ENCODE results near the gene DSC2.
"Not testable (repeated sequence)": the region's sequence is repeated elsewhere in the genome, so short reads cannot be mapped to it uniquely, and the experiment has no call there.

The DSC2 gene

GRCh38 chr18:31134988-31135529 is 32.8 kb upstream of the DSC2 start:
- Histone ChIP-seq H3K4me1 (no peaks in the 10 kb centered on the region), H3K27me3 (no peaks in the 10 kb centered on the region), H3K9me3 (no peaks in the 10 kb centered on the region), H3K36me3 (no peaks in the 10 kb centered on the region), H3K4me3 (ENCODE audit: low read depth, low read length) (no peak overlapping the region)
- TF ChIP-seq CTCF (IDR thresholded peaks at IDR 0.05; ENCODE audit: low read depth, low read length) = no peak
- no peak for DNase-seq

- no peak for TF ChIP-seq CTCF (IDR thresholded peaks at IDR 0.05; ENCODE audit: low read depth, low read length)
- no peak for DNase-seq
These were observed 27.3 kb upstream of the DSC2 start for GRCh38 chr18:31129398-31130115.

GRCh38 chr18:31125878-31126277 is 23.7 kb upstream of the DSC2 start:
- DNase-seq = no peak
- no peak for TF ChIP-seq CTCF (IDR thresholded peaks at IDR 0.05; ENCODE audit: low read depth, low read length)

More at GRCh38 chr18:31129398-31130115, 27.3 kb upstream of the DSC2 start:
- Histone ChIP-seq H3K27me3 (no peaks in the 10 kb centered on the region), H3K4me1 (no peaks in the 10 kb centered on the region), H3K4me3 (ENCODE audit: low read depth, low read length) (no peak overlapping the region), H3K9me3 (no peaks in the 10 kb centered on the region), H3K36me3 (no peaks in the 10 kb centered on the region)

GRCh38 chr18:31123125-31123524 is 20.9 kb upstream of the DSC2 start:
- not testable (repeated sequence) for DNase-seq; H3K4me1 ChIP-seq; H3K36me3 ChIP-seq; H3K27me3 ChIP-seq; H3K9me3 ChIP-seq; H3K4me3 ChIP-seq (ENCODE audit: low read depth, low read length)

More at GRCh38 chr18:31125878-31126277, 23.7 kb upstream of the DSC2 start:
- no peaks in the 10 kb centered on the region for H3K36me3 ChIP-seq
- H3K9me3 ChIP-seq = no peaks in the 10 kb centered on the region
- no peaks in the 10 kb centered on the region for H3K27me3 ChIP-seq
- no peak overlapping the region for H3K4me3 ChIP-seq (ENCODE audit: low read depth, low read length)
- no peaks in the 10 kb centered on the region for H3K4me1 ChIP-seq

GRCh38 chr18:31120594-31120993 is 18.4 kb upstream of the DSC2 start:
- Histone ChIP-seq H3K27me3 (no peaks in the 10 kb centered on the region), H3K4me1 (no peaks in the 10 kb centered on the region), H3K36me3 (no peaks in the 10 kb centered on the region), H3K4me3 (ENCODE audit: low read depth, low read length) (no peak overlapping the region), H3K9me3 (no peaks in the 10 kb centered on the region)
- no peak for TF ChIP-seq CTCF (IDR thresholded peaks at IDR 0.05; ENCODE audit: low read depth, low read length)
- DNase-seq = no peak

- no peak for DNase-seq
- Histone ChIP-seq H3K9me3 (no peaks in the 10 kb centered on the region), H3K36me3 (no peaks in the 10 kb centered on the region), H3K4me3 (ENCODE audit: low read depth, low read length) (no peak overlapping the region), H3K4me1 (no peaks in the 10 kb centered on the region), H3K27me3 (no peaks in the 10 kb centered on the region)
- no peak for TF ChIP-seq CTCF (IDR thresholded peaks at IDR 0.05; ENCODE audit: low read depth, low read length)
These were observed 14.8 kb upstream of the DSC2 start for GRCh38 chr18:31116853-31117595.

Data from BE2C (cell line).